HG03159 (cell line): ENCODE results near the gene PDSS2.
A peak's percentile ranks its signal among the peaks of the same experiment; 100 is the strongest.
"Not testable (repeated sequence)": the region's sequence is repeated elsewhere in the genome, so short reads cannot be mapped to it uniquely, and the experiment has no call there.

ENCODE experiments used
- ATAC-seq: cut with Tn5 transposase; IDR thresholded peaks from one replicate; pipeline ENCODE4 v1.9.1; 2021; ENCODE audit warnings: mild to moderate bottlenecking, moderate library complexity; ENCODE audit not compliant: unreplicated experiment

The PDSS2 gene

GRCh38 chr6:107128175-107128574, 331.2 kb downstream of the PDSS2 start:
- ATAC-seq, result no peak

DNA sequence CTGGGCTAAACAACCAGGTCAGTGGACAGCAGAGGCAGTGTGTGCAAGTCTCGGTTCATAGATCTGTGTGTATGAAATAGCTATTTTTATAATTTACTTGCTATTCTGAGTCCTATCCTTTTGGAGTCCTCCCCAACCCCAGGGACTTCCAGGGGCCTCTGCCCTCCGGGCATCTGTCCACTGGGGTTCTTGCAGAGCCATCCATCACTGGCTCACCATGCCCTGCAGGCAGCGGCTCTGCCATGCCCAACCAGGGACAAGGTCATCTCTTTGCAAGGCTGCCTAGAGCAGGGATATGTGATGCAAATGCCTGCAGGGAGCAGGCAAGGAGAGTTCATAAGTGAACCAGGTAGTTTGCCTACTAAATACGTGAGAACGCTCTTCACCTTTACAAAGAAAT, 333.6 kb downstream of the PDSS2 start:
- no peak for ATAC-seq

DNA sequence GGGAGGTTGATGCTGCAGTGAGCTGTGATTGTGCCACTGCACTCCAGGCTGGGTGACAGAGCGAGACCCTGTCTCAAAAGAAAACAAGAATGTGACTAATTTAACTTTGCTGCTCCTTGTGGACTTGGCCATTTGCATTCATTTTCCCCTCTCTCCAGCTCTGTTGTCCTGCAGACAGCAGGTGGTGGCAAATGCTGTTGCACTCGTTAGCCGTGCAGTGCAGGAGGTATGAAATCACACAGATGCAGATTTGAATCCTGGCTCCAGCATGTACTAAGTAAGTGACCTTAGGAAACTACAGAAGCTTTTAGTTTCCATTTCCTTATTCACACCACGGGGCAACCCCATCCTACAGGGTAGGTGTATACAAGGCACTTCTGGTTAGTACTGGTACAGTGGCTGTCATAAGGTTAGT, 334.4 kb downstream of the PDSS2 start:
- ATAC-seq, result peak; percentile 60

DNA sequence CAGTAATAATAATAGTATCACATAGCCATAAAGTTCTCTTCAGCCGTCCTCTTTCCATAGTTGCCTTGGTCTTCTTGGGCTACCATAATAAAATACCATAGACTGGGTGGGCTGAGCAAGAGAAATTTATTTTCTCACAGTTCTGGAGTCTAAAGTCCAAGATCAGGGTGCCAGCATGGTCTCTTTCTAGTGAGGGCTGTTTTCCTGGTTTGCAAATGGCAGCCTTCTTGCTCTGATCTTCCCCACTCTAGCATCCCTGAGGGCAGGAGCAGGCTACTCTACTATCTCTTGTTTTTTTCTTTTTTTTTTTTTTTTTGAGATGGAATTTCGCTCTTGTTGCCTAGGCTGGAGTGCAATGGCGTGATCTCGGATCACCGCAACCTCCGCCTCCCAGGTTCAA, 335.9 kb downstream of the PDSS2 start:
- ATAC-seq, result no peak

GRCh38 chr6:107122748-107123147, 336.6 kb downstream of the PDSS2 start:
- no peak for ATAC-seq

DNA sequence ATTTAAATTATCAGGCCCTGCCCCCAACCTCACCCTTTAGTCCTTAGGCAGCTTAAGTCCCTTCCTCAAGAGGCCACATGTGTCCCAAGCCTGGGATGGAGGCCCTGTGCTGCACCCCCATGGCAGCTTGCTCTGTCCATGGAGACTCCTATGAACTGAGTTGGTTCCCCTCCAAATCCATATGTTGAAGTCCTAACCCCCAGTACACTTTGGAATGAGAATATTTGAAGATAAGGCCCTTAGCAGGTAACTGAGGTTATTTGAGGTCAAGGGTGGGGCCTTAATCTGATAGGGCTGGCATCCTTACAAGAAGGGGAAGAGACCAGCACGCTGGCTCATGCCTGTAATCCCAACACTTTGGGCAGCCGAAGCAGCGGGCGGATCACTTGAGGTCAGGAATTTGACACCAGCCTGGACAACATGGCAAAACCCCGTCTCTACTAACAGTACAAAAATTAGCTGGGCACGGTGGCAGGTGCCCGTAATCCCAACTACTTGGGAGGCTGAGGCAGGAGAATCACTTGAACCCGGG, 337.3 kb downstream of the PDSS2 start:
- ATAC-seq, result no peak

- no peak for ATAC-seq
These were observed 338.1 kb downstream of the PDSS2 start for GRCh38 chr6:107121266-107121665.

DNA sequence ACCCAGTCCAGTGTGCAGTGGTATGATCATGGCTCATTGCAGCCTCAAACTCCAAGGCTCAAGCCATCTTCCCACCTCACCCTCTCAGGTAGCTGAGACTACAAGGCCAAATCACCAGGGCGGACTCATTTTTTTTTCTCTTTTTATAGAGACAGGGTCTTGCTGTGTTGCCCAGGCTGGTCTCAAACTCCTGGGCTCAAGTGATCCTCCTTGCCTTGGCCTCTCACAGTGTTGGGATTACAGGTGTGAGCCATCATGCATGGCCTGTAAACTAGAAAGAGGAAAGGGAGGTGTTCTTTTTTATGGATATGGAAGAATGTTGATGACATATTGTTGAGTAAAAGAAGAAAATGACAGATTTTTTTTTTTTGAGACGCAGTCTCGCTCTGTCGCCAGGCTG, 339.0 kb downstream of the PDSS2 start:
- no peak for ATAC-seq

- no peak for ATAC-seq
These were observed 340.4 kb downstream of the PDSS2 start for GRCh38 chr6:107118976-107119375.

DNA sequence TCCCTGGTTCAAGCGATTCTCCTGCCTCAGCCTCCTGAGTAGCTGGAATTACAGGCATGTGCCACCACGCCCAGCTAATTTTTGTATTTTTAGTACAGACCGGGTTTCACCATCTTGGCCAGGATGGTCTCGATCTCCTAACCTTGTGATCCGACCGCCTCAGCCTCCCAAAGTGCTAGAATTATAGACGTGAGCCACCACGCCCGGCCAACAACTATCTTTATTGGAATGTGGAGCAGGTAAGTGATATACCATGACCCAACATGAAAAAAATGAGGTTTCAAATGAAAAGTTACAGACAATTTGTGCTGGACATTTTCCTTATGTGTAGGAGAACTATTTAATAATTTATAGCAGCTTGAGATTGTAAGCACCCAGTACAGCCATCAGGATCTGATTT, 340.8 kb downstream of the PDSS2 start:
- ATAC-seq, result not testable (repeated sequence)

GRCh38 chr6:107116931-107117330, 342.4 kb downstream of the PDSS2 start:
- no peak for ATAC-seq

- ATAC-seq, result peak; percentile 33
These were observed 343.0 kb downstream of the PDSS2 start for GRCh38 chr6:107116328-107116892.

GRCh38 chr6:107115695-107116327, 343.6 kb downstream of the PDSS2 start:
- no peak for ATAC-seq

DNA sequence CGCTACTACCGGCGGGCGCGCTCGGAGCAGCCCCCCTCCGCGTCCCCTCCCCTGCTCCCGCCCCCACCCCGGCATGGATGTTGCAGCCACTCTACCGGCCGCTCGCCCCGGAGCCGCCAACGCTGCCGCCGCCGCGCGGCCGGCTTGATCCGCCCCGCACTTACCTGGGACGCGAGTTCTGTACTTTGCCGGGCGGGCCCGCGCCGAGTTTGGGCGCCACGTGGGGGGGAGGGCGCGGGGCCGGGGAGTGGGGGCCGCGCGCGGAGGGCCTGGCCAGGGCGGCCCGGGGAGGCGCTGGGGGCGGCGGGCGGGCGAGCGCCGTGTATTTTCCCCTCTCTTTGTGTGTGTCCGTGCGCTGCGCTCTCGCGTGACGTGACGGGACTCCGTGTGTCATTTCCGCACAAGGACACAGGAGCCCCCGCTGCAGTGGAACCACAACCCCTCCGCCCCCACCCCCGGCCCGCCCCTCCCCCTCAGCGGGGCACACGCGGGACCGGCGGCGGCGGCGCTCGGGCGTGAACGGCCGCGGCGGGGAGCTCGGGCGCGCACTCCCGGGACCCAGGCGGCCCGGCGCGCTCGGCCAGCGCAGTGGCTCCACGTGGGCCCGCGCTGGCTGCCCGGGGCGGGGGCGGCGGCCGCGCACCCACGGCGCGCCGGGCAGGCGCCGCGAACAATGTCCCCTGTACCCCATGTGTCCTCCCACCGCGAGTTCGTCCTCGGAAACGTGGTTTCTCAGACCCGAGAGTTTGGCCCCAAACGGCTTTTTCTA, 344.3 kb downstream of the PDSS2 start, which contains the start of gene BEND3:
Gene BEND3 (minus strand): TSS at position 590 of the 769 bp plus-strand sequence. CDS start 16,230 bp downstream, outside the sequence.
- peak; percentile 32 for ATAC-seq

DNA sequence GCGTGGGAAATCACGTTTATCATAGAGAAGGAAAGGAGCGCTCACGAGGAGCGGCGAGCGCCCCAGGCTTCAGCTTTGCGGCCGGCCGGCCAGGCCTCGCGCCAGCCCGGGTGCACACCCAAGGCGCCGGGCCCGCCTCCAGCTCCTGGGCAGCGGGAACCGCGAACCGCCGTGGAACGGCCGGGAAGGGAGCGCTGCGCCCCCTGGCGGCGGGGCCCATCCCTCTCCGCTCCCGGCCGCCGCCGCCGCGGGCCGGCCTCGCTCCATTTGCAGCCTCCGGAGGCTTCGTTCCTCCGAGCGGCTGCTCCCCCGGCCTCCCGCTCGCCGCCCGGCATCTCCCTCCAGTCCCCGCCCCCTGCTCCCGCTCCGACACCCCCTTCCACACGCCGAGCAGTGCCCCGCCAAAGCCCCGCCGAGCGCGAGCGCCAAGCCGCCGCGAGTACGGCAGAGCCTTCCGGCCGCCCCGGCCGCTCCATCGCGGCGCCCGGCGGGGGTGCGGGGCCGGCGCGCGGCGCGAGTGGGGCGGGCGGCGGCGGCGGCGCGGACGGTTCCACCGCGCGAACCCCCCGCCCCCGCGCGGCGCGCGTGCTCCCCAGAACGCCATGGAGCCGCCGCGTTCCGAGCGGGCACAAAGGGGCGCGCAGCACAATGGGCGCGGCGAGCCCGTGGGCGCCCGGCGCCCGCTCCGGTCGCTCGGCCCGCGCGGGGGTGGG, 345.0 kb downstream of the PDSS2 start:
- peak; percentile 52 for ATAC-seq

GRCh38 chr6:107110200-107110599, 349.2 kb downstream of the PDSS2 start:
- no peak for ATAC-seq

DNA sequence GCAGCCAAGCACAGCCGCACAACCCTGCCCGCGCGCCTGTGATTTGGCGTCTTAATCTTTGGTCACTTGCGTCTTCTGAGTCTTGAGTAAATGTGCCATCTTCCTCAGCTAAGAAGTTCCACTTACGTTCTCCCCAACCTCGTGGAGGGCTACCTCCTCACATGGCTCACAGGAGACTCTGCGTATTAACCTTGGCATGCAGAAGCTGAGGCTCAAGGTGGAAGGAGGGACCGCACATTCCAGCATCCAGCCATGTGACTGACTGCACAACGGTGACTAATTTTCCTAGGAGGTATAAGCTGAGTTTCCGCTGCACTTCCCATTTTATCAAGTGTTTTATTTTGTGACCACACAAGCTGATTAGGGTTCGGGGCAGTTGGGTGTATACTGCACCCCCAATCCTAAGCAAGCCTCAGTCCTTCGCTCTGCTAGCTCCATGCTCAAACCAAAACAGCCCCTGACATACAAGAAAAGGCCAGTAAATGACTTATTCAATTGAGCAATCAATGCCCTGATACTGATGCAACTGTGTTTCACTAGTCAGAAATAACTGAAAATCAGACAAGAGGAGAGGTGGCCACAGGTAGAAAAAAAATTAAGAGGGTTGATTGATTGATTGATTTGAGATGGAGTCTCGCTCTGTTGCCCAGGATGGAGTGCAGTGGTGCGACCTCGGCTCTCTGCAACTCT, 351.0 kb downstream of the PDSS2 start:
- no peak for ATAC-seq

DNA sequence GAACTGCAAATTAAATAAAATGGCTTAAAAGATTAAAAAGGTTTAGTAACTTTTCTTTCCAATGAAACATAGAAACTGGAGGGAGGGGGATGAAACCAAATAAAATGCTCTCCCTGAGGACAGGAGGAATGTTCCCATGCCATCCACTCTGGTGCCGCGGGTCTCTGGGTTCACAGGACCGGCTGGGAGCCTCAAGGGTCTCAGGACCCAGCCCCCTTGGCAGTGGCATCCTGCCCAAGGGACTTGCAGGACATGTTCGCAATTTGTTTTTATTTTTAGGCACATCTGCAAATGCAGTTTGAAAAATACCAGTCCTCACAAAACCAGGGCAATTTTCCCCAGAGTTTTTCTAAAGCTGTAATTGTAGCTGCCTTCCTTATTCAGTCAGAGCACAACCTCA, 351.6 kb downstream of the PDSS2 start:
- no peak for ATAC-seq

- no peak for ATAC-seq
These were observed 353.2 kb downstream of the PDSS2 start for GRCh38 chr6:107106165-107106564.

DNA sequence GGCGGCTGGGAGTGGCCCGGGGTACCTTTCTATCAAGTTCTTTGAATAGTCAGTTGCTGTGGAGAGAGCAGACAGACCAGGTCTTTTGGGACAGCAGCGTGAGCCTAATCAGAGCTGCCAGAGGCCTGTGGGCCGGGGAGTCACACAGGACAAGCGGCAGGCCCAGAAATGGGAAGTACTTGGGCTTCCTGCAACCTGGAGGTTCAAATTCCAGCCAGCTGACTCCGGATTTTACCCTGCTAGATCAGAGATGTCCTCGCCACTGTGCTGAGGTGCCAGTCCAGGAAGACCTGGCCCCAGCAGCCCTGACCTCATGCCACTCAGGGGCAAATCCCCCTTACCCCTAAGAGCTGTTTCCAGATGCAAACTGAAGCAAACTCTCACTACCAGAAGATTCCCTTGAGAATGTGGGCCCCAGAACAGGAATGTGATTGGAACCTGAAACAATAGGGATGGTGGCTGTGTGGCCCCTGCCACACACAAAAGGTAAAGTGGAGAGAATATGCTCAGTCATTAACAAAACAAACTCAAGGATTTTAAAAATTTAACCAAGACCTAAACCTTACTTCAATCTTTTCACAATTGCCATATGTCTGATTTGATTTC, 353.8 kb downstream of the PDSS2 start:
- ATAC-seq, result no peak
